HFFc6 (cell line): ENCODE data around the gene SLIT1. TPM values are rescaled to one million over a fixed set of nuclear protein-coding genes. Genes with fewer than 3 reads are reported as not detected.

ENCODE experiments used
- DNase-seq: peaks from one replicate; pipeline ENCODE4 v3.0.0-alpha.2; 2018
- H3K27ac Mint-ChIP-seq: 2 replicates; pipeline ENCODE4 v1.8.0; 2020; ENCODE audit warnings: mild to moderate bottlenecking, mixed read lengths
- H3K27me3 Mint-ChIP-seq: 2 replicates; pipeline ENCODE4 v1.8.0; 2021; ENCODE audit warnings: mild to moderate bottlenecking, moderate library complexity, mixed read lengths; ENCODE audit not compliant: insufficient read depth
- H3K36me3 Mint-ChIP-seq: 2 replicates; pipeline ENCODE4 v1.8.0; 2021; ENCODE audit warnings: low read depth, mixed read lengths
- H3K4me1 Mint-ChIP-seq: 2 replicates; pipeline ENCODE4 v1.8.0; 2020; ENCODE audit warnings: low read depth, mixed read lengths
- H3K4me3 Mint-ChIP-seq: 2 replicates; pipeline ENCODE4 v1.8.0; 2020; ENCODE audit warnings: mild to moderate bottlenecking, moderate library complexity, mixed read lengths
- H3K9me3 Mint-ChIP-seq: 2 replicates; pipeline ENCODE4 v1.8.0; 2020; ENCODE audit warnings: mild to moderate bottlenecking, mixed read lengths
- total RNA-seq, 6 experiments: library from RNA; stranded (reverse); fragmentation: NEBNext Ultra II Directional; extraction: Animal tissue kit (Norgen Biotek cat#: 25700); gene quantifications; 2 replicates in 1 of 6; 3 replicates in 5 of 6; pipeline ENCODE4 v1.2.3, GENCODE V29; 2021
- TF ChIP-seq, protein P1 (sequence below): fragments of 200-600 bp; sonication (generic); IDR thresholded peaks from 2 replicates; pipeline ENCODE4 v1.5.0; 2021; ENCODE audit warnings: antibody characterized with exemption, mild to moderate bottlenecking

Gene SLIT1
- total RNA-seq, 6 experiments from 2014 or later: 0.05 TPM; not detected in 5

DNA sequence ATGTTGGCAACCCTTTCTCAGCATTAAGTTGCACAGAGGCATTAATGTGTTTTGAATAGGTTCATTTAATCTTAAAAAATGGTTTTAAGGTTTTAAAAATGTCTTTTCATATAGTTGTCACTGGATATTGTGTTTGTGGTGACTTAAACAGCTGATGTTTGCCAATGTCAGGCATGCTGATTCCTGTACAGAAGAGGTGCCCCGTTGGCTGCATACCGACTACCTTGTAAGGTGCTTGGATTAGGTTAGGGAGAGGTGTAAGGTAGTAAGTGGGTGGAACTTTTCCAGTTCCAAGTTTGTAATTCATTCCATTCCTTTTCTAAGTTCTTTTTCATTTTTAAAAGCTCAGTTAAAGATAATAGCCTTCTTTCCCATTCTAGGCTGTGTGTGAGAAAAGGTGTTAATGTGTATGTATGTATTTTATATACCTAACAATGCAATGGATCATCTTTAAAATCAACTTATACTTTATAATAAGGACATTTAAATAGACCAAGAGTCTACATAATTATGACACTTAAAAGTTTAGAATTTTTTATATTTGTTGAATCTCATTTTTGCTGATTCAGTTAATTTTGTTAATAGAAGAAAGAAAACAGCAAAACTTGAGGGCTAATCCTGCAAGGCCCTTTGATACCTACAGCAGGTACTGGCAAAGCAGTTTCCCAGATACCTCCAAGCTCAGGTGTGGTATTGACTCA, 198.5 kb downstream of the SLIT1 start:
- Mint-ChIP-seq H3K4me3 (no peak overlapping the region), H3K27ac (no peak overlapping the region), H3K36me3 (peaks cover 15% of the 10 kb centered on the region), H3K4me1 (peaks cover 62% of the 10 kb centered on the region), H3K9me3 (no peaks in the 10 kb centered on the region), H3K27me3 (peaks cover 1% of the 10 kb centered on the region; the same call in 1 of the 2 replicates)
- TF ChIP-seq, protein P1, sequence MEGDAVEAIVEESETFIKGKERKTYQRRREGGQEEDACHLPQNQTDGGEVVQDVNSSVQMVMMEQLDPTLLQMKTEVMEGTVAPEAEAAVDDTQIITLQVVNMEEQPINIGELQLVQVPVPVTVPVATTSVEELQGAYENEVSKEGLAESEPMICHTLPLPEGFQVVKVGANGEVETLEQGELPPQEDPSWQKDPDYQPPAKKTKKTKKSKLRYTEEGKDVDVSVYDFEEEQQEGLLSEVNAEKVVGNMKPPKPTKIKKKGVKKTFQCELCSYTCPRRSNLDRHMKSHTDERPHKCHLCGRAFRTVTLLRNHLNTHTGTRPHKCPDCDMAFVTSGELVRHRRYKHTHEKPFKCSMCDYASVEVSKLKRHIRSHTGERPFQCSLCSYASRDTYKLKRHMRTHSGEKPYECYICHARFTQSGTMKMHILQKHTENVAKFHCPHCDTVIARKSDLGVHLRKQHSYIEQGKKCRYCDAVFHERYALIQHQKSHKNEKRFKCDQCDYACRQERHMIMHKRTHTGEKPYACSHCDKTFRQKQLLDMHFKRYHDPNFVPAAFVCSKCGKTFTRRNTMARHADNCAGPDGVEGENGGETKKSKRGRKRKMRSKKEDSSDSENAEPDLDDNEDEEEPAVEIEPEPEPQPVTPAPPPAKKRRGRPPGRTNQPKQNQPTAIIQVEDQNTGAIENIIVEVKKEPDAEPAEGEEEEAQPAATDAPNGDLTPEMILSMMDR: no peak
- DNase-seq: no peak

DNA sequence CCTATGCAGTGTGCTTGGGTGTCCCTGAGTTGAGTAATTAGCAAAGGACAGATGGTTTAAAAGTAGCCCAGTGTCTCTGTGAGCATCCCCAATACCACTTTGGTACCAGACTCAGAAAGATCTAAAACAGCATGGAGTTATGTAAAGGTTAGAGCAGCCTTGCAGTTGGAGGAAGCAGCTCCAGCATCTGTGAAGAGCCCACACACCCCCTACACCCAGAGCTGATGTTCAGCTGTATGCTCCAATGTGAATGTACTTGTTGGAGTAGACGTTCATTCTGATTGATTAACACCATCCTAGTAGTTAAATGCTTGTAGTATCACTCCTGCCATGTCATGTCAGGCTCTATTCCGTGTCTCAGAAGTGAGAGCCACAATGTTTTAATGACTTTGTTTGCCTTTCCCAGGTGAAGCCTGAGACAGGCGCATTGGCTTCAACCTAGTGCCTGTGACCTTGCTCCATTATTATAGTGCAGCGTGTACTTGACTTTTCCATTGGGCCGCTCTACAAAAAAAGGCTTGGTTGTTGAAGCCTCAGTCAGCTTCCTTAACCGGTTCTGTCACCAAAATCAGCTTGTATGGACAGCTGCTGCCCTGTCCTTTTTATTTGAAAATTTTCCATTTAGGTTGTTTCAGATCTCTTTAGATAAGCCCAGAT, 199.4 kb downstream of the SLIT1 start:
- TF ChIP-seq, protein P1: no peak
- H3K4me3 Mint-ChIP-seq: no peak overlapping the region

GRCh38 chr10:96984541-96985131, 201.1 kb downstream of the SLIT1 start:
- DNase-seq: no peak
- H3K4me1 Mint-ChIP-seq: peaks cover 39% of the 10 kb centered on the region
- TF ChIP-seq, protein P1: no peak
- H3K27ac Mint-ChIP-seq: no peak overlapping the region
- H3K27me3 Mint-ChIP-seq: peaks cover 3% of the 10 kb centered on the region
- H3K4me3 Mint-ChIP-seq: no peak overlapping the region
- H3K9me3 Mint-ChIP-seq: no peaks in the 10 kb centered on the region
- H3K36me3 Mint-ChIP-seq: peaks cover 30% of the 10 kb centered on the region

More for the DNA sequence above, 199.4 kb downstream of the SLIT1 start:
- Mint-ChIP-seq H3K27ac (no peak overlapping the region), H3K36me3 (peaks cover 22% of the 10 kb centered on the region), H3K9me3 (no peaks in the 10 kb centered on the region), H3K27me3 (peaks cover 1% of the 10 kb centered on the region; the same call in 1 of the 2 replicates), H3K4me1 (peaks cover 52% of the 10 kb centered on the region)
- DNase-seq: no peak

- Mint-ChIP-seq H3K4me1 (peaks cover 19% of the 10 kb centered on the region), H3K9me3 (no peaks in the 10 kb centered on the region), H3K27me3 (peaks cover 3% of the 10 kb centered on the region), H3K36me3 (peaks cover 30% of the 10 kb centered on the region), H3K27ac (no peak overlapping the region), H3K4me3 (no peak overlapping the region)
- no peak for DNase-seq
- TF ChIP-seq, protein P1: no peak
Observed at GRCh38 chr10:96982149-96982930, 203.4 kb downstream of the SLIT1 start.

DNA sequence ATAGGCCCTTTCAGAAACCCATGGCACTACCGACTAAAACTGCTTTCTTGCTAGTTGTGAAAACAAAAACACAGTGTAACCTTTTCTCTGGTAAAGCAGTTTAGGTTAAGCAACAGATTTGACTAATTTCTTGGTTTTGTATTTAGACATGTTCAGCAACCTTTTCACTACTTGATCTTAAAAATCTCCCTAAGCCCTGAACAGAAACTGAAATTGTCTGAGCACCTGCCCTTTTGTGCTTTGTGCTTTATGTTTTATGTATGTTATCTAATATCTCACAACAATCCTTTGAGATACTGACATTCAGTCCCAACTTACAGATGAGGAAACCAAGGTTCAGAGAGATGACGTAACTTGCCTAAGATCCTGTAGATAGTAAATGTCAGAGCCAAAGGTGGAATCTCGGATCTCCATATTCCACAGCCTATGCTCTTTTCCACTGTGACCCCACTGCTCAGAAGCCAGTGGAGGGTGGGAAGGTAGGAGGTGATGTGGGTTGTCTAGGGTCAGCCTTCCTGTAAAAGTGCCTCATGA, 207.1 kb downstream of the SLIT1 start:
- H3K36me3 Mint-ChIP-seq: peaks cover 29% of the 10 kb centered on the region
- no peak overlapping the region for H3K4me3 Mint-ChIP-seq
- peaks cover 10% of the 10 kb centered on the region for H3K4me1 Mint-ChIP-seq
- no peak for DNase-seq
- TF ChIP-seq, protein P1: no peak
- H3K27me3 Mint-ChIP-seq: peaks cover 3% of the 10 kb centered on the region
- H3K9me3 Mint-ChIP-seq: no peaks in the 10 kb centered on the region
- no peak overlapping the region for H3K27ac Mint-ChIP-seq
